Keratinocyte (primary cell): ENCODE data around the gene OSBPL10. TPM values are rescaled to one million over a fixed set of nuclear protein-coding genes. Genes with fewer than 3 reads are reported as not detected.

Source experiments
- DNase-seq: peaks from one replicate; pipeline ENCODE4 v3.0.0-alpha.2; 2011; ENCODE audit warnings: low read depth, missing footprints, low spot score
- FAIRE-seq: peaks from 2 replicates; lab custom pipeline; 2011; peaks lifted over from hg19 to GRCh38; lab: Jason Lieb, UNC
- H2AFZ ChIP-seq: 2 replicates; pipeline ENCODE4 v1.6.0; 2012; ENCODE audit warnings: low read length, control low read depth, inconsistent platforms; ENCODE audit not compliant: control insufficient read depth
- H3K27ac ChIP-seq: 2 replicates; pipeline ENCODE4 v1.5.1; 2011; ENCODE audit warnings: low read length; ENCODE audit not compliant: control insufficient read depth, insufficient read depth
- H3K27me3 ChIP-seq: 3 replicates; pipeline ENCODE4 v1.6.0; 2011; ENCODE audit warnings: low read length; ENCODE audit not compliant: control insufficient read depth, insufficient read depth; ENCODE audit errors: extremely low read depth
- H3K36me3 ChIP-seq, 2 experiments: 2 replicates in 1 of 2; 3 replicates in 1 of 2; pipeline ENCODE4 v1.5.1; 2011; ENCODE audit warnings: low read length in 2 of 2, mild to moderate bottlenecking in 1 of 2; ENCODE audit not compliant: control insufficient read depth in 2 of 2, insufficient read depth in 2 of 2; ENCODE audit errors: extremely low read depth in 1 of 2
- H3K4me1 ChIP-seq: 3 replicates; pipeline ENCODE4 v1.5.1; 2011; ENCODE audit warnings: low read length; ENCODE audit not compliant: control insufficient read depth, insufficient read depth; ENCODE audit errors: extremely low read depth
- H3K4me2 ChIP-seq: 3 replicates; pipeline ENCODE4 v1.6.0; 2011; ENCODE audit warnings: low read depth, low read length; ENCODE audit not compliant: control insufficient read depth, insufficient read depth; ENCODE audit errors: extremely low read depth
- H3K4me3 ChIP-seq, 3 experiments: fragments of 200-600 bp in 1 of 3; sonication (generic) in 1 of 3; 2 replicates in 2 of 3; 3 replicates in 1 of 3; pipeline ENCODE4 v1.5.1; 2011 to 2016; ENCODE audit warnings: low read length in 3 of 3, mild to moderate bottlenecking in 3 of 3, control low read depth in 2 of 3, inconsistent platforms in 1 of 3, low read depth in 1 of 3, mixed read lengths in 1 of 3, mixed run types in 1 of 3, moderate library complexity in 1 of 3; ENCODE audit not compliant: control insufficient read depth in 2 of 3, insufficient read depth in 2 of 3; ENCODE audit errors: extremely low read depth in 1 of 3
- H3K79me2 ChIP-seq: 2 replicates; pipeline ENCODE4 v1.6.0; 2012; ENCODE audit warnings: low read length; ENCODE audit not compliant: control insufficient read depth, insufficient read depth
- H3K9ac ChIP-seq: 3 replicates; pipeline ENCODE4 v1.6.0; 2011; ENCODE audit warnings: low read length; ENCODE audit not compliant: control insufficient read depth, insufficient read depth; ENCODE audit errors: extremely low read depth
- H3K9me1 ChIP-seq: 3 replicates; pipeline ENCODE4 v1.6.0; 2011; ENCODE audit warnings: low read length; ENCODE audit not compliant: control insufficient read depth, insufficient read depth; ENCODE audit errors: extremely low read depth
- H3K9me3 ChIP-seq: 2 replicates; pipeline ENCODE4 v1.5.1; 2012; ENCODE audit warnings: low read depth, low read length; ENCODE audit not compliant: control insufficient read depth
- H4K20me1 ChIP-seq: 3 replicates; pipeline ENCODE4 v1.6.0; 2011; ENCODE audit warnings: low read length; ENCODE audit not compliant: control insufficient read depth, insufficient read depth; ENCODE audit errors: extremely low read depth
- EZH2 ChIP-seq: IDR thresholded peaks from one replicate; pipeline ENCODE4 v1.6.1; 2012; ENCODE audit warnings: inconsistent platforms, mild to moderate bottlenecking, low read length, moderate library complexity
- dilution Hi-C: fragments of 300-500 bp; cut with MboI; formaldehyde crosslinking; loops from one replicate; pipeline ENCODE4 v1.7.0; 2020; ENCODE audit warnings: low sequenced_read_pairs; ENCODE audit not compliant: extremely low pct_ligation_motif_present
- polyA plus RNA-seq, 5 experiments: library from polyadenylated mRNA; depleted of rRNA in 3 of 5; stranded (reverse) in 3 of 5; stranded (forward) in 1 of 5; unstranded in 1 of 5; fragments of >200 nt; gene quantifications; 1 replicate in 1 of 5; 2 replicates in 3 of 5; 3 replicates in 1 of 5; pipeline versions ENCODE4 v1.2.1 to v1.2.3, GENCODE V29; 2011 to 2012; ENCODE audit warnings: missing spikeins in 2 of 5, low read depth in 1 of 5, low replicate concordance in 1 of 5
- TF ChIP-seq, protein P1 (sequence below), 3 experiments: IDR thresholded peaks in 1 of 3; conservative IDR thresholded peaks in 1 of 3; optimal IDR thresholded peaks in 1 of 3; 2 replicates in 2 of 3; 3 replicates in 1 of 3; pipeline versions ENCODE3 to v1.5.1; 2011; ENCODE audit warnings: low read length in 3 of 3, mild to moderate bottlenecking in 3 of 3, moderate library complexity in 2 of 3, control low read depth in 1 of 3, inconsistent platforms in 1 of 3; ENCODE audit not compliant: insufficient read depth in 2 of 3; ENCODE audit errors: extremely low read depth in 1 of 3

Gene OSBPL10
- polyA plus RNA-seq, 1 donor (not counting 4 experiments of a cell fraction or from before 2014, with no cell fraction given): 50.1 TPM

DNA sequence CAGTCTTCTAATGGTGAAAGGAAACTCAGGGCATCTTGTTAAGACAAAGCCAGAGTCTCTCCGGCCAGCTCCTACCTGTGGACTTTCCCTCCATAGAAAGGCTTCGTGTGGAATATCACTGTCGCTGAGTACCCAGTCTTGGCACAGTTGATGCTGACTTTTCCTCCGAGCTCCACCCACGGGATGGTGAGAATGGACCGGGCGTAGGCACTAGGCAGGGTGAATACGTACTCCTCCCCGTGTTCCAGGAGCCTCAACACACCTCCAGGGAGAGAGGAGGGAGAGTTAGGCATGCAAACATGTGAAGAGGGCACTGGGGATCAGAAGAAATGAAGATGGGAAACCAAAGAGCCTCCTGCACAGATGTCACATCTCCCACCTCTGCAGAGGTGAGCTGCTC is 310.3 kb downstream of the OSBPL10 start:
- H3K4me1 ChIP-seq: peaks cover 2% of the 10 kb centered on the region
- FAIRE-seq (no peak), DNase-seq (no peak)
- H3K9ac ChIP-seq: no peak overlapping the region
- H3K4me3 ChIP-seq: no peak overlapping the region
- TF ChIP-seq EZH2: no peak
- TF ChIP-seq, protein P1, sequence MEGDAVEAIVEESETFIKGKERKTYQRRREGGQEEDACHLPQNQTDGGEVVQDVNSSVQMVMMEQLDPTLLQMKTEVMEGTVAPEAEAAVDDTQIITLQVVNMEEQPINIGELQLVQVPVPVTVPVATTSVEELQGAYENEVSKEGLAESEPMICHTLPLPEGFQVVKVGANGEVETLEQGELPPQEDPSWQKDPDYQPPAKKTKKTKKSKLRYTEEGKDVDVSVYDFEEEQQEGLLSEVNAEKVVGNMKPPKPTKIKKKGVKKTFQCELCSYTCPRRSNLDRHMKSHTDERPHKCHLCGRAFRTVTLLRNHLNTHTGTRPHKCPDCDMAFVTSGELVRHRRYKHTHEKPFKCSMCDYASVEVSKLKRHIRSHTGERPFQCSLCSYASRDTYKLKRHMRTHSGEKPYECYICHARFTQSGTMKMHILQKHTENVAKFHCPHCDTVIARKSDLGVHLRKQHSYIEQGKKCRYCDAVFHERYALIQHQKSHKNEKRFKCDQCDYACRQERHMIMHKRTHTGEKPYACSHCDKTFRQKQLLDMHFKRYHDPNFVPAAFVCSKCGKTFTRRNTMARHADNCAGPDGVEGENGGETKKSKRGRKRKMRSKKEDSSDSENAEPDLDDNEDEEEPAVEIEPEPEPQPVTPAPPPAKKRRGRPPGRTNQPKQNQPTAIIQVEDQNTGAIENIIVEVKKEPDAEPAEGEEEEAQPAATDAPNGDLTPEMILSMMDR (optimal IDR thresholded peaks at IDR 0.05 in 1 of 3, IDR thresholded peaks at IDR 0.05 in 1 of 3, conservative IDR thresholded peaks at IDR 0.05 in 1 of 3; ENCODE audit: extremely low read depth in 1 of 3, insufficient read depth in 2 of 3, low read length in 3 of 3): no peak
- H2AFZ ChIP-seq: no peak overlapping the region
- no peaks in the 10 kb centered on the region for H3K27me3 ChIP-seq
- no peak overlapping the region for H3K27ac ChIP-seq
- H3K79me2 ChIP-seq: peaks cover 2% of the 10 kb centered on the region
- dilution Hi-C loops: no loop called here
- H3K9me1 ChIP-seq: no peaks in the 10 kb centered on the region
- H3K36me3 ChIP-seq: peaks cover 33 to 40% of the 10 kb centered on the region in 2 experiments
- H3K9me3 ChIP-seq: no peaks in the 10 kb centered on the region
- peaks cover 5% of the 10 kb centered on the region for H4K20me1 ChIP-seq
- no peak overlapping the region for H3K4me2 ChIP-seq

GRCh38 chr3:31670136-31670535 is 310.9 kb downstream of the OSBPL10 start:
- FAIRE-seq (no peak), DNase-seq (no peak)
- dilution Hi-C loops: no loop called here
- TF ChIP-seq, protein P1 (optimal IDR thresholded peaks at IDR 0.05 in 1 of 3, IDR thresholded peaks at IDR 0.05 in 1 of 3, conservative IDR thresholded peaks at IDR 0.05 in 1 of 3; ENCODE audit: extremely low read depth in 1 of 3, insufficient read depth in 2 of 3, low read length in 3 of 3): no peak
- no peak for TF ChIP-seq EZH2
- no peaks in the 10 kb centered on the region for H3K9me3 ChIP-seq
- peaks cover 2% of the 10 kb centered on the region for H3K4me1 ChIP-seq
- H4K20me1 ChIP-seq: peaks cover 5% of the 10 kb centered on the region
- no peaks in the 10 kb centered on the region for H3K27me3 ChIP-seq
- no peak overlapping the region for H3K4me3 ChIP-seq
- H3K27ac ChIP-seq: no peak overlapping the region
- peaks cover 36 to 44% of the 10 kb centered on the region in 2 experiments for H3K36me3 ChIP-seq
- H2AFZ ChIP-seq: no peak overlapping the region
- no peak overlapping the region for H3K4me2 ChIP-seq
- H3K79me2 ChIP-seq: peaks cover 2% of the 10 kb centered on the region
- H3K9ac ChIP-seq: no peak overlapping the region
- H3K9me1 ChIP-seq: no peaks in the 10 kb centered on the region
